Loucy (cell line): ENCODE data around the gene PIKFYVE.

Source experiments
- EZH2phosphoT487 ChIP-seq: fragments of 200-600 bp; IDR thresholded peaks from 2 replicates; pipeline ENCODE4 v1.6.1; 2018; ENCODE audit warnings: antibody characterized with exemption, mild to moderate bottlenecking, moderate library complexity, borderline replicate concordance
- TF ChIP-seq, protein P1 (sequence below): fragments of 200-600 bp; sonication (generic); conservative IDR thresholded peaks from 2 replicates; pipeline ENCODE4 v1.5.1; 2014; ENCODE audit warnings: mild to moderate bottlenecking, antibody characterized with exemption, low read length

DNA sequence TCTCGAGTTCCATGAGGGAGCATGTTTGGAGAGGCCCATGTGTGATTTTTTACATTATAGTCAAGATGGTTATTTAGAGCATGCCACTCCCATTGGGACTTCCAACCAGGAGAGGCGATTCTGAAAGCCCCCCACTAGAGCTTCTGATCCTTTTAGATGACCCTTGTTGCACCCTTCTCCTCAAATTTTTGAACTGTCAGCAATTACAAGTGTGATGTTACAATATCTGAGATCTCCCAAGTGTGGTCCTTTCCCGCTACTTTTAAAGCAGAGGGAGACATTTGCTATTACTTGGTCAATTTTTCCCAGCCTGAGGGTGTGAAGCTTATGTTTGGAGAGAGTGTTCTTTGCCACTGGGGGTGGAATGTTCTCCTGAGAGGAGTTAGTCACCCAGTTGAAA, 123.9 kb downstream of the PIKFYVE start:
- TF ChIP-seq, protein P1, sequence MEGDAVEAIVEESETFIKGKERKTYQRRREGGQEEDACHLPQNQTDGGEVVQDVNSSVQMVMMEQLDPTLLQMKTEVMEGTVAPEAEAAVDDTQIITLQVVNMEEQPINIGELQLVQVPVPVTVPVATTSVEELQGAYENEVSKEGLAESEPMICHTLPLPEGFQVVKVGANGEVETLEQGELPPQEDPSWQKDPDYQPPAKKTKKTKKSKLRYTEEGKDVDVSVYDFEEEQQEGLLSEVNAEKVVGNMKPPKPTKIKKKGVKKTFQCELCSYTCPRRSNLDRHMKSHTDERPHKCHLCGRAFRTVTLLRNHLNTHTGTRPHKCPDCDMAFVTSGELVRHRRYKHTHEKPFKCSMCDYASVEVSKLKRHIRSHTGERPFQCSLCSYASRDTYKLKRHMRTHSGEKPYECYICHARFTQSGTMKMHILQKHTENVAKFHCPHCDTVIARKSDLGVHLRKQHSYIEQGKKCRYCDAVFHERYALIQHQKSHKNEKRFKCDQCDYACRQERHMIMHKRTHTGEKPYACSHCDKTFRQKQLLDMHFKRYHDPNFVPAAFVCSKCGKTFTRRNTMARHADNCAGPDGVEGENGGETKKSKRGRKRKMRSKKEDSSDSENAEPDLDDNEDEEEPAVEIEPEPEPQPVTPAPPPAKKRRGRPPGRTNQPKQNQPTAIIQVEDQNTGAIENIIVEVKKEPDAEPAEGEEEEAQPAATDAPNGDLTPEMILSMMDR: no peak
- no peak for TF ChIP-seq EZH2phosphoT487
